SK-N-SH treated with all-trans-retinoic acid at 6 μM for 48 hours (cell line): ENCODE results near the gene CUBN.

ENCODE experiments used
- ATAC-seq: fragments of 200-7000 bp; cut with Tn5 transposase; 3 replicates; pipeline ENCODE4 v1.9.1; 2020; ENCODE audit warnings: mild to moderate bottlenecking, moderate library complexity
- ARNTL ChIP-seq: fragments of 450-650 bp; formaldehyde crosslinking; IDR thresholded peaks from 2 replicates; pipeline ENCODE4 v1.5.0; 2020; ENCODE audit warnings: low read depth, mild to moderate bottlenecking, moderate library complexity, borderline replicate concordance
- BACH2 ChIP-seq: fragments of 250-450 bp; sonication (Bioruptor Pico); IDR thresholded peaks from 2 replicates; pipeline ENCODE4 v1.9.0; 2021; ENCODE audit warnings: mild to moderate bottlenecking, borderline replicate concordance
- CSDC2 ChIP-seq: fragments of 250-450 bp; sonication (Bioruptor Pico); IDR thresholded peaks from 2 replicates; pipeline ENCODE4 v1.5.0; 2020; ENCODE audit warnings: mild to moderate bottlenecking, moderate library complexity
- ESRRG ChIP-seq: fragments of 250-450 bp; sonication (Bioruptor Pico); IDR thresholded peaks from 2 replicates; pipeline ENCODE4 v1.6.1; 2021; ENCODE audit warnings: mild to moderate bottlenecking
- ISL1 ChIP-seq: fragments of 250-450 bp; sonication (Bioruptor Pico); IDR thresholded peaks from 2 replicates; pipeline ENCODE4 v2.1.2; 2022; ENCODE audit warnings: mild to moderate bottlenecking, moderate library complexity
- OSR1 ChIP-seq: fragments of 250-450 bp; sonication (Bioruptor Pico); IDR thresholded peaks from 2 replicates; pipeline ENCODE4 v1.8.0; 2022; ENCODE audit warnings: moderate library complexity, mild to moderate bottlenecking, inconsistent platforms
- PATZ1 ChIP-seq: fragments of 250-450 bp; sonication (Bioruptor Pico); IDR thresholded peaks from 2 replicates; pipeline ENCODE4 v1.8.0; 2020; ENCODE audit warnings: mild to moderate bottlenecking, moderate library complexity, borderline replicate concordance
- PPARA ChIP-seq: fragments of 250-450 bp; sonication (Bioruptor Pico); IDR thresholded peaks from 2 replicates; pipeline ENCODE4 v1.5.0; 2020; ENCODE audit warnings: mild to moderate bottlenecking, borderline replicate concordance
- SNAI2 ChIP-seq: fragments of 250-450 bp; sonication (Bioruptor Pico); IDR thresholded peaks from 2 replicates; pipeline ENCODE4 v1.5.0; 2020; ENCODE audit warnings: mild to moderate bottlenecking, moderate library complexity
- TOX ChIP-seq: fragments of 250-450 bp; sonication (Bioruptor Pico); IDR thresholded peaks from 2 replicates; pipeline ENCODE4 v1.8.0; 2021; ENCODE audit warnings: mild to moderate bottlenecking, moderate library complexity, borderline replicate concordance
- TSHZ2 ChIP-seq: fragments of 250-450 bp; sonication (Bioruptor Pico); IDR thresholded peaks from 2 replicates; pipeline ENCODE4 v1.5.0; 2020; ENCODE audit warnings: mild to moderate bottlenecking, moderate library complexity
- ZC3H10 ChIP-seq: fragments of 250-450 bp; sonication (Bioruptor Pico); IDR thresholded peaks from 2 replicates; pipeline ENCODE4 v1.5.1; 2021; ENCODE audit warnings: mild to moderate bottlenecking, moderate library complexity
- ZFP3 ChIP-seq: fragments of 250-450 bp; sonication (Bioruptor Pico); IDR thresholded peaks from 2 replicates; pipeline ENCODE4 v1.5.0; 2020; ENCODE audit warnings: mild to moderate bottlenecking, moderate library complexity
- ZFP30 ChIP-seq: fragments of 450-650 bp; formaldehyde crosslinking; IDR thresholded peaks from 2 replicates; pipeline ENCODE4 v1.5.0; 2022; ENCODE audit warnings: mild to moderate bottlenecking, moderate library complexity
- ZNF565 ChIP-seq: fragments of 450-650 bp; formaldehyde crosslinking; conservative IDR thresholded peaks from 2 replicates; pipeline ENCODE4 v1.5.0; 2020; ENCODE audit warnings: low read depth, mild to moderate bottlenecking, moderate library complexity
- ZNF8 ChIP-seq: fragments of 450-650 bp; formaldehyde crosslinking; IDR thresholded peaks from 2 replicates; pipeline ENCODE4 v1.5.0; 2020; ENCODE audit warnings: mild to moderate bottlenecking, moderate library complexity
- TF ChIP-seq, protein P1 (sequence below): fragments of 250-450 bp; sonication (Bioruptor Pico); IDR thresholded peaks from 2 replicates; pipeline ENCODE4 v1.5.1; 2021; ENCODE audit warnings: mild to moderate bottlenecking, moderate library complexity
- TF ChIP-seq, protein P2 (sequence below): fragments of 250-450 bp; sonication (Bioruptor Pico); IDR thresholded peaks from 2 replicates; pipeline ENCODE4 v1.5.1; 2020; ENCODE audit warnings: low read depth, mild to moderate bottlenecking, moderate library complexity
- TF ChIP-seq, protein P3 (sequence below): fragments of 250-450 bp; sonication (Bioruptor Pico); IDR thresholded peaks from 2 replicates; pipeline ENCODE4 v1.8.0; 2021; ENCODE audit warnings: low read depth, mild to moderate bottlenecking, moderate library complexity, borderline replicate concordance

CUBN gene

GRCh38 chr10:16953270-16953669 is 176.3 kb downstream of the CUBN start:
- ATAC-seq: no peak
- no peak for TF ChIP-seq ZFP3
- TF ChIP-seq ESRRG (CRISPR knock-in tag): no peak
- no peak for TF ChIP-seq ZFP30 (CRISPR knock-in tag)
- TF ChIP-seq, protein P1, sequence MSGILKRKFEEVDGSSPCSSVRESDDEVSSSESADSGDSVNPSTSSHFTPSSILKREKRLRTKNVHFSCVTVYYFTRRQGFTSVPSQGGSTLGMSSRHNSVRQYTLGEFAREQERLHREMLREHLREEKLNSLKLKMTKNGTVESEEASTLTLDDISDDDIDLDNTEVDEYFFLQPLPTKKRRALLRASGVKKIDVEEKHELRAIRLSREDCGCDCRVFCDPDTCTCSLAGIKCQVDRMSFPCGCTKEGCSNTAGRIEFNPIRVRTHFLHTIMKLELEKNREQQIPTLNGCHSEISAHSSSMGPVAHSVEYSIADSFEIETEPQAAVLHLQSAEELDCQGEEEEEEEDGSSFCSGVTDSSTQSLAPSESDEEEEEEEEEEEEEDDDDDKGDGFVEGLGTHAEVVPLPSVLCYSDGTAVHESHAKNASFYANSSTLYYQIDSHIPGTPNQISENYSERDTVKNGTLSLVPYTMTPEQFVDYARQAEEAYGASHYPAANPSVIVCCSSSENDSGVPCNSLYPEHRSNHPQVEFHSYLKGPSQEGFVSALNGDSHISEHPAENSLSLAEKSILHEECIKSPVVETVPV (CRISPR knock-in tag): no peak
- no peak for TF ChIP-seq ZNF8 (CRISPR knock-in tag)
- TF ChIP-seq, protein P2, sequence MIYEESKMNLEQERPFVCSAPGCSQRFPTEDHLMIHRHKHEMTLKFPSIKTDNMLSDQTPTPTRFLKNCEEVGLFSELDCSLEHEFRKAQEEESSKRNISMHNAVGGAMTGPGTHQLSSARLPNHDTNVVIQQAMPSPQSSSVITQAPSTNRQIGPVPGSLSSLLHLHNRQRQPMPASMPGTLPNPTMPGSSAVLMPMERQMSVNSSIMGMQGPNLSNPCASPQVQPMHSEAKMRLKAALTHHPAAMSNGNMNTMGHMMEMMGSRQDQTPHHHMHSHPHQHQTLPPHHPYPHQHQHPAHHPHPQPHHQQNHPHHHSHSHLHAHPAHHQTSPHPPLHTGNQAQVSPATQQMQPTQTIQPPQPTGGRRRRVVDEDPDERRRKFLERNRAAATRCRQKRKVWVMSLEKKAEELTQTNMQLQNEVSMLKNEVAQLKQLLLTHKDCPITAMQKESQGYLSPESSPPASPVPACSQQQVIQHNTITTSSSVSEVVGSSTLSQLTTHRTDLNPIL: no peak
- TF ChIP-seq PPARA (CRISPR knock-in tag): no peak
- TF ChIP-seq SNAI2: no peak

DNA sequence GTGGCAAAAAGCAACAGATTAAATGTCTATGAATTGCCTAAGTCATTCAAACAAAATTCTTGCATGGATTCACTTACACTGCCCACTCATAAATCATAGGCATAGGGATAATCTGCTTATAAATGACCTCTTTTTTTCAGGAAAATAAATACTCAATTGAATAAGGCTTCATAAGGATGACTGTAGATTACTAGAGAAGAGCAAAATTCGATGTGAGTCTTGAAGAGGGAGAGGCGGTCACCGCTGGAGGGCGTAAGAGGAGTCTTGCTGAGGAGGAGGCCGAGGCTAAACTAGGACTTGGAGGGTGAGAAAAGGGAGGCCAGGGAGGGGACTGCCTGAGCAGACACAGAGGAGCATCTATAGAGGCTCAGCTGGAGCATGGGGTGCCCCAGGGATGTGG is 177.0 kb downstream of the CUBN start:
- TF ChIP-seq ZFP3 (no peak), SNAI2 (no peak), CSDC2 (CRISPR knock-in tag) (no peak), ISL1 (no peak), ESRRG (CRISPR knock-in tag) (no peak), OSR1 (CRISPR knock-in tag) (no peak), TOX (CRISPR knock-in tag) (no peak), ZC3H10 (no peak)
- TF ChIP-seq, protein P3, sequence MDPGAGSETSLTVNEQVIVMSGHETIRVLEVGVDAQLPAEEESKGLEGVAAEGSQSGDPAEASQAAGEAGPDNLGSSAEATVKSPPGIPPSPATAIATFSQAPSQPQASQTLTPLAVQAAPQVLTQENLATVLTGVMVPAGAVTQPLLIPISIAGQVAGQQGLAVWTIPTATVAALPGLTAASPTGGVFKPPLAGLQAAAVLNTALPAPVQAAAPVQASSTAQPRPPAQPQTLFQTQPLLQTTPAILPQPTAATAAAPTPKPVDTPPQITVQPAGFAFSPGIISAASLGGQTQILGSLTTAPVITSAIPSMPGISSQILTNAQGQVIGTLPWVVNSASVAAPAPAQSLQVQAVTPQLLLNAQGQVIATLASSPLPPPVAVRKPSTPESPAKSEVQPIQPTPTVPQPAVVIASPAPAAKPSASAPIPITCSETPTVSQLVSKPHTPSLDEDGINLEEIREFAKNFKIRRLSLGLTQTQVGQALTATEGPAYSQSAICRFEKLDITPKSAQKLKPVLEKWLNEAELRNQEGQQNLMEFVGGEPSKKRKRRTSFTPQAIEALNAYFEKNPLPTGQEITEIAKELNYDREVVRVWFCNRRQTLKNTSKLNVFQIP (CRISPR knock-in tag): no peak
- TF ChIP-seq, protein P1 (CRISPR knock-in tag): no peak
- TF ChIP-seq, protein P2: no peak
- ATAC-seq: no peak

- ATAC-seq: no peak
- TF ChIP-seq BACH2 (CRISPR knock-in tag): no peak
- no peak for TF ChIP-seq TOX (CRISPR knock-in tag)
- TF ChIP-seq ZC3H10: no peak
- TF ChIP-seq, protein P3 (CRISPR knock-in tag): no peak
- no peak for TF ChIP-seq CSDC2 (CRISPR knock-in tag)
- TF ChIP-seq, protein P2: no peak
- TF ChIP-seq ZNF565 (CRISPR knock-in tag): no peak
- no peak for TF ChIP-seq PPARA (CRISPR knock-in tag)
- no peak for TF ChIP-seq ZNF8 (CRISPR knock-in tag)
- no peak for TF ChIP-seq ISL1
- no peak for TF ChIP-seq PATZ1
- no peak for TF ChIP-seq ZFP3
- no peak for TF ChIP-seq ARNTL (CRISPR knock-in tag)
- TF ChIP-seq TSHZ2 (CRISPR knock-in tag): no peak
Observed at GRCh38 chr10:16952080-16952479, 177.5 kb downstream of the CUBN start.
